Measurements from ENCODE around the gene DNAJB12. TPM values are rescaled to one million over a fixed set of nuclear protein-coding genes. Genes with fewer than 3 reads are reported as not detected.

DNAJB12 gene
- total and polyA plus RNA-seq, 4 donors = 15.9 to 22.0 (median 18.9) TPM

DNA sequence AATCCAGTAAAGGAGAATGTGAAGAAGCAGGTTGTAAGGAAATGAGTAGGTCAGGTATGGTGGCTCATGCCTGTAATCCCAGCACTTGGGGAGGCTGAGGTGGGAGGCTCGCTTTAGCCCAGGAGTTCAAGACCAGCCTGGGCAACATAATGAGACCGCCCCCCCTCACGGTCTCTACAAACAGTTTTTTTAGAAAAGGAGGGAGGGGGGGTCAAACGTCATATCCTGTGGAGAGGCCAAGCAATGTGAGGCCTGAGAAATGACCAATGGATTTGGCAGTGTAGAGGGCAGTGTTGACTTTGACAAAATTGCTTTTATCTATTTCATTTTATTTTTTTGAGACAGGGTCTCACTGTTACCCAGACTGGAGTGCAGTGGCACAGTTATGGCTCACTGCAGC lies 2.3 kb upstream of the DNAJB12 start:
- Histone ChIP-seq H3K9me3 (ENCODE audit: control insufficient read depth in 4 of 4, low read length in 3 of 4) (no peaks in the 10 kb centered on the region), H3K27ac (ENCODE audit: low read depth in 1 of 2, low read length in 2 of 2) (no peak overlapping the region), H3K9ac (ENCODE audit: low read depth in 1 of 2, low read length in 2 of 2) (no peak overlapping the region), H3K27me3 (ENCODE audit: control insufficient read depth in 4 of 4, insufficient read depth in 4 of 4, low read length in 3 of 4) (no peaks in the 10 kb centered on the region), H3K4me1 (ENCODE audit: control insufficient read depth in 4 of 4, insufficient read depth in 4 of 4, low read length in 3 of 4) (peaks cover 3 to 18% (median 16%) of the 10 kb centered on the region in 4 donors), H3K36me3 (ENCODE audit: control insufficient read depth in 4 of 4, insufficient read depth in 3 of 4, low read depth in 1 of 4, low read length in 3 of 4) (no peaks in the 10 kb centered on the region), H3K4me3 (ENCODE audit: low read depth in 1 of 3, low read length in 3 of 3) (no peak overlapping the region)
- DNase-seq (ENCODE audit: low spot score) = no peak
- WGBS = 72% methylated on average over 4 of the region's 4 CpGs
- TF ChIP-seq ATF3 (IDR thresholded peaks at IDR 0.05) = no peak
- TF ChIP-seq, protein P1, sequence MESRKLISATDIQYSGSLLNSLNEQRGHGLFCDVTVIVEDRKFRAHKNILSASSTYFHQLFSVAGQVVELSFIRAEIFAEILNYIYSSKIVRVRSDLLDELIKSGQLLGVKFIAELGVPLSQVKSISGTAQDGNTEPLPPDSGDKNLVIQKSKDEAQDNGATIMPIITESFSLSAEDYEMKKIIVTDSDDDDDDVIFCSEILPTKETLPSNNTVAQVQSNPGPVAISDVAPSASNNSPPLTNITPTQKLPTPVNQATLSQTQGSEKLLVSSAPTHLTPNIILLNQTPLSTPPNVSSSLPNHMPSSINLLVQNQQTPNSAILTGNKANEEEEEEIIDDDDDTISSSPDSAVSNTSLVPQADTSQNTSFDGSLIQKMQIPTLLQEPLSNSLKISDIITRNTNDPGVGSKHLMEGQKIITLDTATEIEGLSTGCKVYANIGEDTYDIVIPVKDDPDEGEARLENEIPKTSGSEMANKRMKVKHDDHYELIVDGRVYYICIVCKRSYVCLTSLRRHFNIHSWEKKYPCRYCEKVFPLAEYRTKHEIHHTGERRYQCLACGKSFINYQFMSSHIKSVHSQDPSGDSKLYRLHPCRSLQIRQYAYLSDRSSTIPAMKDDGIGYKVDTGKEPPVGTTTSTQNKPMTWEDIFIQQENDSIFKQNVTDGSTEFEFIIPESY (IDR thresholded peaks at IDR 0.05) = no peak
- TF ChIP-seq RAD21 (IDR thresholded peaks at IDR 0.05) = no peak
- no peak for TF ChIP-seq NR2F2 (IDR thresholded peaks at IDR 0.05)
- no peak for TF ChIP-seq YY1 (IDR thresholded peaks at IDR 0.05)
- no peak for TF ChIP-seq MAX (IDR thresholded peaks at IDR 0.05)
- TF ChIP-seq TAF1 (conservative IDR thresholded peaks at IDR 0.05) = no peak
- no peak for TF ChIP-seq REST (IDR thresholded peaks at IDR 0.05)
- TF ChIP-seq EGR1 (IDR thresholded peaks at IDR 0.05; ENCODE audit: low read depth in 2 of 2) = no peak
- no peak for TF ChIP-seq RXRA (IDR thresholded peaks at IDR 0.05)
- TF ChIP-seq JUND (IDR thresholded peaks at IDR 0.05) = no peak
- TF ChIP-seq SP1 (IDR thresholded peaks at IDR 0.05) = no peak
- no peak for TF ChIP-seq GABPA (IDR thresholded peaks at IDR 0.05 in 1 of 2, conservative IDR thresholded peaks at IDR 0.05 in 1 of 2)

DNA sequence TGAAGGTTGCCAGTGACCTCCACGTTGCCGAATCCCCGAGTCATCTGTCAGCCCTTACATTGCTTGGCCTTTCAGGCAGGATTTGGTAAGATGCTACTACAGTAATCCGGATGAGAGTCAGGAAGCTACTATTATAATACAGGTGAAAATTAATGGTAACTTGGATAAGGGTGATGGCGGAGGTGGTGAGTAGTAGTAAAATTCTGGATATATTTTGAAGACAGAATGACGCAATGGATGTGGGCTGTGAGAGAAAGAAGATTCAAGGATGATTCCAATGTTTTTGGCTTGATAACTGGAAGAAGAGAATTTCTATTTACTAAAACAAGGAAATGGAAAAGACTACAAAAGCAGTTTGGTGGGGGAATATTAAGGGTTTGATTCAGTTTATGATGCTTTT lies 1.4 kb upstream of the DNAJB12 start:
- peaks cover 3 to 23% (median 17%) of the 10 kb centered on the region in 4 donors for H3K4me1 ChIP-seq (ENCODE audit: control insufficient read depth in 4 of 4, insufficient read depth in 4 of 4, low read length in 3 of 4)
- no peak for TF ChIP-seq EGR1 (IDR thresholded peaks at IDR 0.05; ENCODE audit: low read depth in 2 of 2)
- no peak for TF ChIP-seq FOXA1 (IDR thresholded peaks at IDR 0.05)
- TF ChIP-seq, protein P1 (IDR thresholded peaks at IDR 0.05) = no peak
- TF ChIP-seq SP1 (IDR thresholded peaks at IDR 0.05) = no peak
- no peak for TF ChIP-seq NR2F2 (IDR thresholded peaks at IDR 0.05)
- TF ChIP-seq MAX (IDR thresholded peaks at IDR 0.05) = no peak
- no peak for TF ChIP-seq CTCF (IDR thresholded peaks at IDR 0.05; ENCODE audit: low read depth, low read length, missing input control)
- TF ChIP-seq HNF4A (conservative IDR thresholded peaks at IDR 0.05) = no peak
- no peak for TF ChIP-seq FOXA2 (IDR thresholded peaks at IDR 0.05)
- no peak for TF ChIP-seq HNF4G (IDR thresholded peaks at IDR 0.05)
- TF ChIP-seq RAD21 (IDR thresholded peaks at IDR 0.05) = no peak
- no peak for TF ChIP-seq RXRA (IDR thresholded peaks at IDR 0.05)
- H3K9me3 ChIP-seq (ENCODE audit: control insufficient read depth in 4 of 4, low read length in 3 of 4) = no peaks in the 10 kb centered on the region
- H3K4me3 ChIP-seq (ENCODE audit: low read depth in 1 of 3, low read length in 3 of 3) = no peak overlapping the region
- no peak overlapping the region for H3K9ac ChIP-seq (ENCODE audit: low read depth in 1 of 2, low read length in 2 of 2)
- H3K27ac ChIP-seq (ENCODE audit: low read depth in 1 of 2, low read length in 2 of 2) = no peak overlapping the region
- DNase-seq (ENCODE audit: low spot score) = no peak
- WGBS = 91% methylated on average over 6 of the region's 6 CpGs
- no peaks in the 10 kb centered on the region for H3K27me3 ChIP-seq (ENCODE audit: control insufficient read depth in 4 of 4, insufficient read depth in 4 of 4, low read length in 3 of 4)
- H3K36me3 ChIP-seq (ENCODE audit: control insufficient read depth in 4 of 4, insufficient read depth in 3 of 4, low read depth in 1 of 4, low read length in 3 of 4) = no peaks in the 10 kb centered on the region

Data from liver (tissue), 9 donors.